RWPE2 (cell line): ENCODE measurements around the gene EDIL3.

Source experiments
- ATAC-seq: fragments of 200-7000 bp; cut with Tn5 transposase; 3 replicates; pipeline ENCODE4 v1.9.1; 2021; ENCODE audit warnings: low read depth
- DNase-seq: peaks from one replicate; pipeline ENCODE4 v3.0.0-alpha.2; 2020; ENCODE audit warnings: low spot score
- H3K27ac ChIP-seq: fragments of 450-650 bp; 2 replicates; pipeline ENCODE4 v1.5.1; 2017; ENCODE audit warnings: mild to moderate bottlenecking; ENCODE audit not compliant: poor library complexity, severe bottlenecking
- H3K27me3 ChIP-seq: fragments of 250-450 bp; sonication (Bioruptor Pico); 2 replicates; pipeline ENCODE4 v1.5.1; 2021; ENCODE audit warnings: mild to moderate bottlenecking, moderate library complexity; ENCODE audit not compliant: insufficient read depth, poor library complexity, severe bottlenecking
- H3K36me3 ChIP-seq: fragments of 250-450 bp; sonication (Bioruptor Pico); 2 replicates; pipeline ENCODE4 v1.5.1; 2020; ENCODE audit warnings: low read depth, mild to moderate bottlenecking, moderate library complexity
- H3K4me1 ChIP-seq: fragments of 250-450 bp; sonication (Bioruptor Pico); 2 replicates; pipeline ENCODE4 v1.5.1; 2021; ENCODE audit warnings: mild to moderate bottlenecking, moderate library complexity; ENCODE audit not compliant: insufficient read depth, poor library complexity, severe bottlenecking
- H3K4me3 ChIP-seq: fragments of 250-450 bp; sonication (Bioruptor Pico); 2 replicates; pipeline ENCODE4 v1.5.1; 2021; ENCODE audit warnings: mild to moderate bottlenecking, moderate library complexity; ENCODE audit not compliant: severe bottlenecking
- H3K9me3 ChIP-seq: fragments of 250-450 bp; sonication (Bioruptor Pico); 2 replicates; pipeline ENCODE4 v1.5.1; 2021; ENCODE audit warnings: mild to moderate bottlenecking, moderate library complexity; ENCODE audit not compliant: severe bottlenecking
- TF ChIP-seq, protein P1 (sequence below): fragments of 450-650 bp; IDR thresholded peaks from one replicate; pipeline ENCODE4 v1.5.1; 2017; ENCODE audit warnings: mild to moderate bottlenecking, moderate library complexity; ENCODE audit not compliant: poor library complexity, severe bottlenecking

EDIL3 gene

DNA sequence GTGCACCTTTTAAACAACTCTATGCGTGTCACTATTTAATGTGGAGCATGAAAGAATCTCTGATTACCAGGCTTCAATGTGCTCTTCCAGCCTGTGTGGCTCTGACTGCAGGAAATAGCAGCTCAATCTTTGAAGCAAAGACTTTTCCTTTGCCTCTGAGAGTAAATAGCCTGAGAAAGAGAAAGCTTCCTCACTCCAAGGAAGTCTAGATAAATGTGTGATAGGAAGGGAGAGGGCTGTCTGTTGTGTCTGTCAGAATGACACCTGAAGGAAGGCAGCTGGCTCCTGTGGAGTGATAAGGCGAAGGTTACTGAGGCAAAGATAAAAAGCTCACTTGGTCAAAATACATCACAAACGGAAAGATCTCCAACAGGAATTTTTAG, 458.7 kb downstream of the EDIL3 start:
- DNase-seq, result no peak
- no peak for ATAC-seq
- Histone ChIP-seq H3K27ac (no peak overlapping the region), H3K27me3 (no peaks in the 10 kb centered on the region), H3K36me3 (no peaks in the 10 kb centered on the region), H3K4me1 (no peaks in the 10 kb centered on the region), H3K9me3 (no peaks in the 10 kb centered on the region), H3K4me3 (no peak overlapping the region)
- TF ChIP-seq, protein P1, sequence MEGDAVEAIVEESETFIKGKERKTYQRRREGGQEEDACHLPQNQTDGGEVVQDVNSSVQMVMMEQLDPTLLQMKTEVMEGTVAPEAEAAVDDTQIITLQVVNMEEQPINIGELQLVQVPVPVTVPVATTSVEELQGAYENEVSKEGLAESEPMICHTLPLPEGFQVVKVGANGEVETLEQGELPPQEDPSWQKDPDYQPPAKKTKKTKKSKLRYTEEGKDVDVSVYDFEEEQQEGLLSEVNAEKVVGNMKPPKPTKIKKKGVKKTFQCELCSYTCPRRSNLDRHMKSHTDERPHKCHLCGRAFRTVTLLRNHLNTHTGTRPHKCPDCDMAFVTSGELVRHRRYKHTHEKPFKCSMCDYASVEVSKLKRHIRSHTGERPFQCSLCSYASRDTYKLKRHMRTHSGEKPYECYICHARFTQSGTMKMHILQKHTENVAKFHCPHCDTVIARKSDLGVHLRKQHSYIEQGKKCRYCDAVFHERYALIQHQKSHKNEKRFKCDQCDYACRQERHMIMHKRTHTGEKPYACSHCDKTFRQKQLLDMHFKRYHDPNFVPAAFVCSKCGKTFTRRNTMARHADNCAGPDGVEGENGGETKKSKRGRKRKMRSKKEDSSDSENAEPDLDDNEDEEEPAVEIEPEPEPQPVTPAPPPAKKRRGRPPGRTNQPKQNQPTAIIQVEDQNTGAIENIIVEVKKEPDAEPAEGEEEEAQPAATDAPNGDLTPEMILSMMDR, result no peak

DNA sequence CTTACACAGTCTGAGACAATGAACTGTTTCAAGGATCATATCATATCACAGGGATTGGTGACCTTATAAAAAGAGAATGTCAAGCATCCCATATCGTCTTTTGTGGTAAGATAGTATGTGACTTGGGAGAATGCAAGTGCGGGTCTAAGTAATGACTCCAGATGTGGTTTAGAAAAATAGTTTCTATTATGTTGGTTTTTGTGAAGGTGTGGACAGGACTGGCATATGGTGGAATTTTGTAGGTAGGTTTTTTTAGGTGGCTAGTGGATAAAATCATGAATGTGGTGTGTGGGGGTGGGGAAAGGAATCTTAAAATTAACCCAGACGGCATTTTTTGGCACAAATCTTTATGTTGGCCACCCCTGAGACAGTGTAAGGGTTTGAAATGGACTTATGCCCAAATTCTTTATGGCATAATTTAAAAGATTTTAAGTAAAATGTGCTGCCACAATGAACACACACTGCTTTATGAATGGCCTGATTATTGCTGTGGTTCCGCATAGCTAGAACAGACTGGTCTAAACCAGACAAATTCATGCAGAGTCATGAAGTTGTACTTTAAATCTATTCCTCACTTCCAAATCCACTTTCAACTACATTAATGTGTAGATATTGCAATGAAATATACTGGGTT, 459.2 kb downstream of the EDIL3 start:
- ATAC-seq, result no peak
- no peaks in the 10 kb centered on the region for H3K27me3 ChIP-seq
- H3K36me3 ChIP-seq, result no peaks in the 10 kb centered on the region
- DNase-seq, result no peak
- no peaks in the 10 kb centered on the region for H3K9me3 ChIP-seq
- TF ChIP-seq, protein P1, result no peak
- no peak overlapping the region for H3K27ac ChIP-seq
- H3K4me1 ChIP-seq, result no peaks in the 10 kb centered on the region
- no peak overlapping the region for H3K4me3 ChIP-seq

DNA sequence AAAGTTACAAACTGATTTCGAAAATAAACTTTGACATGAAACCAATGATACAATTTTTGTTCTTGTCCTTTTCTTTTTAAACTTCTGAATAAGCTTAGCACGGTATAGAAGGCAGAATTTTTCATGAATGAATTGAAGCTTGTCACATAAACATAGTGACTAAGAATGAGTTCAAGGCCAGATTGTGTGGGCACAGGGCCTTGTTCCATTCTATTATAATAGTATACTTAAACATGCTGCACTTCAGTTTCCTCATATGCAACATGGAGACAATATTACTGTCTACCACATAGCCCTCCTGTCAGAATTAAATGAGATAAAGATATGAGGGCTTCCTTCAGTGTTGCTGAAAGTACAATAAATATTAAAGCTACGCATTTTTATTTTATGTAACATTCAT, 459.8 kb downstream of the EDIL3 start:
- Histone ChIP-seq H3K27me3 (no peaks in the 10 kb centered on the region), H3K4me3 (no peak overlapping the region), H3K36me3 (no peaks in the 10 kb centered on the region), H3K4me1 (no peaks in the 10 kb centered on the region), H3K27ac (no peak overlapping the region), H3K9me3 (no peaks in the 10 kb centered on the region)
- no peak for ATAC-seq
- TF ChIP-seq, protein P1, result no peak
- DNase-seq, result no peak

DNA sequence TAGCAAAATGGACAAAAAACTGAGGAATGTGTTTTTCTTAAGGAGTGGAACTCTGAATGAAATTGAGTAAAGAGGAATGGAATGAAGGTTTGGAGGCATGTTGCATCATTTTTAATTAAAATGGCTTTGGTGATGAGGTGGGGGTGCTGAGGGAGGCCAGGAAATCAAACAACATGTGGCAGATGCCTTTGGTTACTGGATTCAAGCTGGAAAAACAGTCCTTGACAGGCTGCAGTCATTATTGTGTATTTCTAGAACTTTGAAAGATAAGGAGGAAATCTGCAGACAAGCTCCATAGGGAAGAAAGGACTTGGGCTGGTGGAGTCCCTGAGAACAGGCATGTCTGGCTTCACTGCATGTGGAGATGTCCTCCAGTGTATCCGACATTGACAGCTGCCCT, 460.5 kb downstream of the EDIL3 start:
- no peak for ATAC-seq
- no peaks in the 10 kb centered on the region for H3K27me3 ChIP-seq
- TF ChIP-seq, protein P1, result no peak

DNA sequence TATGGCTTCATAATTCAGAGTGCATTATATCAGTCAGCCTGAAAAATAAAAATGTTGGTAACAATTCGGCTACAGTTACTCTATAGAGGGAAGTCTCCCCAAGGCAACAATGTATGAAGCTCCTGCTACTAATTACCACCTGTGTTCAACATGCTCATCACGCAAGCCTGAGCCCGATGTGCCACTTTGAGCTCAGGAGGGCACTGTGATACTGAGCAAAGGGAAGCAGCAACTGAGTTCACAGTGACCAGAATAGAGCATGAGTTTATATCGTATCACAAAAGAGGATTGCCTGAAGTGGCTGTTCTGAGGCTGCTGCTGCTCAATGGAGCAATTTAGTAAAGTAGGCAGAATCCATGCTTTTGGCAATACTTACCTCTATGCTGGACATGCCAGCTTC, 462.0 kb downstream of the EDIL3 start:
- no peaks in the 10 kb centered on the region for H3K27me3 ChIP-seq
- H3K4me3 ChIP-seq, result no peak overlapping the region
- H3K36me3 ChIP-seq, result no peaks in the 10 kb centered on the region
- DNase-seq (no peak), ATAC-seq (no peak)
- no peaks in the 10 kb centered on the region for H3K4me1 ChIP-seq
- H3K9me3 ChIP-seq, result no peaks in the 10 kb centered on the region
- TF ChIP-seq, protein P1, result no peak
- no peak overlapping the region for H3K27ac ChIP-seq

More for the DNA sequence above, 460.5 kb downstream of the EDIL3 start:
- H3K27ac ChIP-seq, result no peak overlapping the region
- H3K4me3 ChIP-seq, result no peak overlapping the region
- H3K36me3 ChIP-seq, result no peaks in the 10 kb centered on the region
- no peaks in the 10 kb centered on the region for H3K9me3 ChIP-seq
- no peak for DNase-seq
- no peaks in the 10 kb centered on the region for H3K4me1 ChIP-seq
